NT2/D1 (cell line): ENCODE results near the gene CAB39.

ENCODE experiments used
- SUZ12 ChIP-seq: IDR thresholded peaks from 2 replicates; pipeline ENCODE4 v1.6.1; 2011; ENCODE audit not compliant: insufficient read length, insufficient read depth; ENCODE audit errors: extremely low read depth
- YY1 ChIP-seq: IDR thresholded peaks from 2 replicates; pipeline ENCODE4 v1.6.1; 2011; ENCODE audit not compliant: insufficient read length, insufficient read depth
- ZNF274 ChIP-seq: IDR thresholded peaks from 2 replicates; pipeline ENCODE4 v1.6.1; 2011; ENCODE audit warnings: mild to moderate bottlenecking, low read depth, low read length

GRCh38 chr2:230849633-230850357 lies 137.2 kb downstream of the CAB39 start:
- TF ChIP-seq YY1: no peak
- no peak for TF ChIP-seq SUZ12
- no peak for TF ChIP-seq ZNF274
